Measurements from ENCODE around the gene YTHDF2. TPM values are rescaled to one million over a fixed set of nuclear protein-coding genes. Genes with fewer than 3 reads are reported as not detected.

The YTHDF2 gene
- polyA plus RNA-seq, 1 of the 3 experiments (the other 2 are of a cell fraction), result 45.2 TPM

DNA sequence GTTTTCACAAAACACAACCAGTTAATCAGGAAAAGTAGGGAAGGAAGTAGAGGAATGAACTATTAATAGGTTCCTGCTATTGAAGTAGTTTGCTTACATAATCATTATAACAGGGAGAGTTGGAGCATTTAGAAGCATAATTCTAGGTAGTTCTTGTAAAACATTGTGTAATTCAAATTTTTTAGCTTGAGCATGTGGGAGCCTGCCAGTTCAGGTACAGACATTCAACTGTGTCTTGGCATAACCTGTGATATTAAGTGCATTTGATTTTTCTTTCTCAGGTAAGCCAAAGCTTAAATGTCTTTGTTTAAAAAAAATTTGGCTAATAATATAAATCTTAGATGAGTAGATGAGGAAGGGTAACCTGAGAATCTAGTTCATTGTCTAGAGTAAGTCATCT, 3.4 kb downstream of the YTHDF2 start:
- H3K79me2 ChIP-seq (ENCODE audit: insufficient read depth), result peaks cover 84% of the 10 kb centered on the region
- no peaks in the 10 kb centered on the region for H3K9me3 ChIP-seq
- no peak for DNase-seq
- CTCF ChIA-PET, result interaction anchor here (1.9 kb wide), 1 partner anchor 45 kb away, joined by 5 read pairs; no protein-coding TSS in a partner anchor
- H3K9ac ChIP-seq, result no peak overlapping the region
- peaks cover 57 to 70% of the 10 kb centered on the region in 2 experiments for H3K36me3 ChIP-seq (replicated peaks in 1 of 2; ENCODE audit: control insufficient read depth in 1 of 2, insufficient read depth in 2 of 2, low read length in 1 of 2)
- H3K4me1 ChIP-seq (ENCODE audit: control insufficient read depth in 1 of 2, insufficient read depth in 2 of 2, low read depth in 1 of 2, low read length in 1 of 2), result peaks cover 14 to 20% of the 10 kb centered on the region in 2 experiments; a peak in 3 of 4 replicates
- TF ChIP-seq EP300 (IDR thresholded peaks at IDR 0.05; ENCODE audit: borderline replicate concordance in 1 of 2, low read depth in 1 of 2, low read length in 1 of 2) (no peak), ELF1 (IDR thresholded peaks at IDR 0.05) (no peak), USF1 (IDR thresholded peaks at IDR 0.05; ENCODE audit: borderline replicate concordance, low read depth) (no peak), MEF2A (IDR thresholded peaks at IDR 0.05; ENCODE audit: borderline replicate concordance, low read depth) (no peak)
- H2AFZ ChIP-seq (ENCODE audit: low read depth), result no peak overlapping the region
- peaks cover 74% of the 10 kb centered on the region for H4K20me1 ChIP-seq (ENCODE audit: insufficient read depth)
- H3K27me3 ChIP-seq (ENCODE audit: insufficient read depth), result no peaks in the 10 kb centered on the region
- H3K4me2 ChIP-seq, result peak overlapping the region; percentile 86; the same call in 1 of the 2 replicates
- no peaks in the 10 kb centered on the region for H3K9me2 ChIP-seq
- peaks cover 10% of the 10 kb centered on the region for H3F3A ChIP-seq (replicated peaks; ENCODE audit: insufficient read depth)
- POLR2A ChIA-PET, result no interaction called here
- no peak overlapping the region for H3K27ac ChIP-seq (ENCODE audit: low read depth in 2 of 2, low read length in 1 of 2)
- H3K4me3 ChIP-seq (ENCODE audit: low read depth in 2 of 2, low read length in 1 of 2), result no peak overlapping the region

DNA sequence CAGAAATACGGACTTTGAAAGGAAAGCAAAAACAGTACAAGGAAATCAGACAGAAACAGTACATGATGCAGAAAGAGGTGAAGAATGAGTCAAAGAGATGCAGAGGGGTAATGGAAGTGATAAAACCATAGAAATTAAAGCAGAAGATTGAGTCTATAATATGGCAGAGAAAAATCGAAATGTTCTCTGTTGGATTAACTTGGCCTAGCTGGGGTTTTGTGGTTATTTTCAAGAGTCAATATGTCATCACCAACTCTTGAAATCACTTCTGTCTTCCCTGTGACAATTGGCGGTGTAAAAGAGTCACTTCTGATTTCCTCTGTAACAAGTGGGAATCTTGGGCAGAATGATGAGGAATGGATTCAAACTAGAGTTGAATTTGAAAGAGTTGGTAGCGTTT, 7.4 kb downstream of the YTHDF2 start:
- peaks cover 18% of the 10 kb centered on the region for H3F3A ChIP-seq (replicated peaks; ENCODE audit: insufficient read depth)
- TF ChIP-seq EP300 (IDR thresholded peaks at IDR 0.05; ENCODE audit: borderline replicate concordance in 1 of 2, low read depth in 1 of 2, low read length in 1 of 2) (no peak), IRF3 (IDR thresholded peaks at IDR 0.05; ENCODE audit: low read depth, low read length) (no peak), SMC3 (IDR thresholded peaks at IDR 0.05; ENCODE audit: low read depth, low read length) (no peak), GATA2 (CRISPR knock-in tag; IDR thresholded peaks at IDR 0.05) (no peak), RAD21 (IDR thresholded peaks at IDR 0.05; ENCODE audit: low read length) (no peak), YY1 (IDR thresholded peaks at IDR 0.05; ENCODE audit: low read depth) (no peak), TAF1 (IDR thresholded peaks at IDR 0.05; ENCODE audit: borderline replicate concordance, low read depth, low read length) (no peak), NFIC (IDR thresholded peaks at IDR 0.05; ENCODE audit: borderline replicate concordance) (no peak), ELF1 (IDR thresholded peaks at IDR 0.05) (no peak), MXI1 (IDR thresholded peaks at IDR 0.05; ENCODE audit: low read depth, low read length) (no peak), ZBTB33 (IDR thresholded peaks at IDR 0.05; ENCODE audit: borderline replicate concordance, low read depth) (no peak), FOSL2 (IDR thresholded peaks at IDR 0.05; ENCODE audit: borderline replicate concordance, low read depth) (no peak), FOXM1 (IDR thresholded peaks at IDR 0.05; ENCODE audit: low read depth) (no peak), RXRA (IDR thresholded peaks at IDR 0.05; ENCODE audit: borderline replicate concordance, low read depth) (no peak), USF1 (IDR thresholded peaks at IDR 0.05; ENCODE audit: borderline replicate concordance, low read depth) (no peak), NRF1 (IDR thresholded peaks at IDR 0.05; ENCODE audit: low read depth, low read length) (no peak)
- POLR2A ChIA-PET, result no interaction called here
- 97% methylated on average over 4 of the region's 4 CpGs for WGBS (ENCODE audit: low lambda C conversion rate)
- peaks cover 61 to 80% of the 10 kb centered on the region in 2 experiments for H3K36me3 ChIP-seq (replicated peaks in 1 of 2; ENCODE audit: control insufficient read depth in 1 of 2, insufficient read depth in 2 of 2, low read length in 1 of 2)
- peaks cover 7% of the 10 kb centered on the region in 2 experiments; a peak in 3 of 4 replicates for H3K4me1 ChIP-seq (ENCODE audit: control insufficient read depth in 1 of 2, insufficient read depth in 2 of 2, low read depth in 1 of 2, low read length in 1 of 2)
- no peaks in the 10 kb centered on the region for H3K9me2 ChIP-seq
- peak overlapping the region; percentile 2; the same call in 1 of the 2 replicates for H3K4me2 ChIP-seq
- H3K27me3 ChIP-seq (ENCODE audit: insufficient read depth), result no peaks in the 10 kb centered on the region
- peaks cover 97% of the 10 kb centered on the region for H4K20me1 ChIP-seq (ENCODE audit: insufficient read depth)
- H3K27ac ChIP-seq (ENCODE audit: low read depth in 2 of 2, low read length in 1 of 2), result no peak overlapping the region
- DNase-seq, result no peak
- H3K4me3 ChIP-seq (ENCODE audit: low read depth in 2 of 2, low read length in 1 of 2), result no peak overlapping the region
- no peak overlapping the region for H2AFZ ChIP-seq (ENCODE audit: low read depth)
- peaks cover 100% of the 10 kb centered on the region for H3K79me2 ChIP-seq (ENCODE audit: insufficient read depth)
- H3K9ac ChIP-seq, result no peak overlapping the region
- CTCF ChIA-PET, result no interaction called here
- H3K9me3 ChIP-seq, result no peaks in the 10 kb centered on the region

Data from SK-N-SH (cell line).